GM23338 (cell line): ENCODE data around the gene KRT2. TPM values are rescaled to one million over a fixed set of nuclear protein-coding genes. Genes with fewer than 3 reads are reported as not detected.

Source experiments
- ATAC-seq: fragments of 200-7000 bp; cut with Tn5 transposase; 3 replicates; pipeline ENCODE4 v1.9.1; 2020
- DNase-seq: peaks from one replicate; pipeline ENCODE4 v3.0.0-alpha.2; 2015; ENCODE audit warnings: low spot score
- H2AFZ ChIP-seq: fragments of 200-600 bp; sonication (generic); 2 replicates; pipeline ENCODE4 v1.8.0; 2016; ENCODE audit warnings: antibody characterized with exemption, mild to moderate bottlenecking, moderate library complexity
- H3F3A ChIP-seq: fragments of 200-600 bp; sonication (generic); replicated peaks from 2 replicates; pipeline ENCODE4 v1.8.0; 2017; ENCODE audit warnings: antibody characterized with exemption, mixed run types, low read depth
- H3K27ac ChIP-seq: fragments of 200-600 bp; sonication (generic); 2 replicates; pipeline ENCODE4 v1.6.1; 2016; ENCODE audit warnings: low read depth
- H3K27me3 ChIP-seq: fragments of 200-600 bp; sonication (generic); 2 replicates; pipeline ENCODE4 v1.8.0; 2016; ENCODE audit warnings: mild to moderate bottlenecking, mixed run types, moderate library complexity; ENCODE audit not compliant: insufficient read depth
- H3K36me3 ChIP-seq: fragments of 200-600 bp; sonication (generic); 2 replicates; pipeline ENCODE4 v1.8.0; 2016; ENCODE audit warnings: mild to moderate bottlenecking; ENCODE audit not compliant: insufficient read depth
- H3K4me1 ChIP-seq: fragments of 200-600 bp; sonication (generic); 2 replicates; pipeline ENCODE4 v1.8.0; 2016; ENCODE audit warnings: mild to moderate bottlenecking, moderate library complexity; ENCODE audit not compliant: insufficient read depth
- H3K4me2 ChIP-seq: fragments of 200-600 bp; sonication (generic); 2 replicates; pipeline ENCODE4 v1.7.1; 2017; ENCODE audit warnings: mixed run types
- H3K4me3 ChIP-seq: fragments of 200-600 bp; sonication (generic); 2 replicates; pipeline ENCODE4 v1.6.1; 2016; ENCODE audit warnings: mixed run types
- H3K79me2 ChIP-seq: fragments of 200-600 bp; sonication (generic); replicated peaks from 2 replicates; pipeline ENCODE4 v1.8.0; 2017; ENCODE audit warnings: mild to moderate bottlenecking; ENCODE audit not compliant: insufficient read depth
- H3K9me2 ChIP-seq: fragments of 200-600 bp; sonication (generic); 2 replicates; pipeline ENCODE4 v1.8.0; 2017; ENCODE audit not compliant: insufficient read depth
- H4K20me1 ChIP-seq: fragments of 200-600 bp; sonication (generic); replicated peaks from 2 replicates; pipeline ENCODE4 v1.8.0; 2017; ENCODE audit warnings: mild to moderate bottlenecking; ENCODE audit not compliant: insufficient read depth
- H3K27ac Mint-ChIP-seq: 2 replicates; pipeline ENCODE4 v1.8.0; 2020; ENCODE audit warnings: inconsistent platforms, mild to moderate bottlenecking, moderate library complexity, mixed read lengths
- H3K27me3 Mint-ChIP-seq: 3 replicates; pipeline ENCODE4 v1.8.0; 2022; ENCODE audit warnings: low read depth, mild to moderate bottlenecking, moderate library complexity, mixed read lengths, inconsistent platforms; ENCODE audit not compliant: insufficient read depth, poor library complexity
- H3K36me3 Mint-ChIP-seq: 3 replicates; pipeline ENCODE4 v1.8.0; 2021; ENCODE audit warnings: low read depth, mild to moderate bottlenecking, inconsistent platforms, moderate library complexity, mixed read lengths
- H3K4me1 Mint-ChIP-seq: 3 replicates; pipeline ENCODE4 v1.8.0; 2020; ENCODE audit warnings: mild to moderate bottlenecking, inconsistent platforms, mixed read lengths
- H3K4me3 Mint-ChIP-seq: 3 replicates; pipeline ENCODE4 v1.8.0; 2021; ENCODE audit warnings: moderate library complexity, mild to moderate bottlenecking, inconsistent platforms, mixed read lengths
- H3K9me3 Mint-ChIP-seq: 3 replicates; pipeline ENCODE4 v1.8.0; 2020; ENCODE audit warnings: moderate library complexity, mild to moderate bottlenecking, inconsistent platforms, mixed read lengths
- CREB1 ChIP-seq: fragments of 250-450 bp; sonication (Bioruptor Pico); IDR thresholded peaks from 2 replicates; pipeline ENCODE4 v1.5.0; 2020; ENCODE audit warnings: low read depth, mild to moderate bottlenecking, moderate library complexity
- CTCF ChIP-seq, 2 experiments: fragments of 200-600 bp in 1 of 2; sonication (generic) in 1 of 2; conservative IDR thresholded peaks; 2 replicates each; pipeline versions ENCODE4 v1.5.1 to v1.6.1; 2016 to 2017; ENCODE audit warnings: antibody characterized with exemption in 2 of 2, low read depth in 2 of 2, mild to moderate bottlenecking in 2 of 2, moderate library complexity in 1 of 2
- EZH2 ChIP-seq: fragments of 200-600 bp; sonication (generic); IDR thresholded peaks from one replicate; pipeline ENCODE4 v1.8.0; 2017; ENCODE audit warnings: antibody characterized with exemption, mild to moderate bottlenecking, low read depth; ENCODE audit not compliant: unreplicated experiment
- REST ChIP-seq: IDR thresholded peaks from one replicate; pipeline ENCODE4 v1.6.1; 2018; ENCODE audit warnings: antibody characterized with exemption; ENCODE audit not compliant: unreplicated experiment
- STAT1 ChIP-seq: IDR thresholded peaks from one replicate; pipeline ENCODE4 v1.6.1; 2016; ENCODE audit warnings: antibody characterized with exemption; ENCODE audit not compliant: unreplicated experiment
- polyA plus RNA-seq: library from polyadenylated mRNA; unstranded; fragments of >200 nt; fragmentation: Nextera tagmentation; extraction: Ambion mirVana; gene quantifications from 2 replicates; pipeline ENCODE4 v1.2.1, GENCODE V29; 2016
- total RNA-seq: library from RNA; depleted of rRNA; stranded (reverse); fragments of >200 nt; shearing (Covaris generic); gene quantifications from 2 replicates; pipeline ENCODE4 v1.2.3, GENCODE V29; 2014

Gene KRT2
- total and polyA plus RNA-seq, 2 experiments from 2014 or later, result not detected

- DNase-seq, result no peak
- H3K27ac Mint-ChIP-seq, result no peak overlapping the region
Measured at GRCh38 chr12:52628841-52629240, 23.2 kb downstream of the KRT2 start.

GRCh38 chr12:52628111-52628507 lies 23.9 kb downstream of the KRT2 start:
- H3K9me3 Mint-ChIP-seq, result no peaks in the 10 kb centered on the region
- Histone ChIP-seq H3K4me2 (no peak overlapping the region), H3K79me2 (no peaks in the 10 kb centered on the region), H3F3A (no peaks in the 10 kb centered on the region), H3K27me3 (no peaks in the 10 kb centered on the region), H4K20me1 (no peaks in the 10 kb centered on the region), H3K4me3 (no peak overlapping the region), H3K9me2 (no peaks in the 10 kb centered on the region), H3K4me1 (no peaks in the 10 kb centered on the region), H3K36me3 (no peaks in the 10 kb centered on the region), H2AFZ (no peak overlapping the region), H3K27ac (no peak overlapping the region)
- no peak for DNase-seq
- H3K4me1 Mint-ChIP-seq, result peaks cover 4% of the 10 kb centered on the region
- H3K27me3 Mint-ChIP-seq, result peaks cover 3% of the 10 kb centered on the region
- H3K4me3 Mint-ChIP-seq, result no peak overlapping the region
- no peak overlapping the region for H3K27ac Mint-ChIP-seq
- no peak for ATAC-seq
- no peaks in the 10 kb centered on the region for H3K36me3 Mint-ChIP-seq
- TF ChIP-seq CTCF (conservative IDR thresholded peaks at IDR 0.05; ENCODE audit: low read depth in 2 of 2) (no peak), STAT1 (no peak), REST (no peak)

More at GRCh38 chr12:52628841-52629240, 23.2 kb downstream of the KRT2 start:
- Mint-ChIP-seq H3K9me3 (no peaks in the 10 kb centered on the region), H3K27me3 (peaks cover 3% of the 10 kb centered on the region), H3K4me1 (peaks cover 4% of the 10 kb centered on the region), H3K36me3 (no peaks in the 10 kb centered on the region), H3K4me3 (no peak overlapping the region)
- H3K79me2 ChIP-seq, result no peaks in the 10 kb centered on the region
- TF ChIP-seq EZH2, result no peak
- no peak for TF ChIP-seq CTCF (conservative IDR thresholded peaks at IDR 0.05; ENCODE audit: low read depth in 2 of 2)
- TF ChIP-seq CREB1 (CRISPR knock-in tag), result no peak
- no peak overlapping the region for H3K27ac ChIP-seq
- H3K4me1 ChIP-seq, result no peaks in the 10 kb centered on the region
- no peaks in the 10 kb centered on the region for H3F3A ChIP-seq
- H4K20me1 ChIP-seq, result no peaks in the 10 kb centered on the region
- no peak for ATAC-seq
- no peak overlapping the region for H2AFZ ChIP-seq
- no peaks in the 10 kb centered on the region for H3K27me3 ChIP-seq
- no peaks in the 10 kb centered on the region for H3K9me2 ChIP-seq
- no peaks in the 10 kb centered on the region for H3K36me3 ChIP-seq
- no peak overlapping the region for H3K4me2 ChIP-seq
- no peak overlapping the region for H3K4me3 ChIP-seq
